HEK293 (cell line): ENCODE measurements around the gene FYCO1.

ENCODE experiments used
- CTCF ChIA-PET: fragments of 350-600 bp; formaldehyde crosslinking; extraction: SDS; loops from one replicate; lab custom pipeline; 2021; ENCODE audit warnings: antibody characterized with exemption; lab: Yijun Ruan, JAX
- POLR2A ChIA-PET: fragments of 300-600 bp; formaldehyde crosslinking; extraction: SDS; loops from one replicate; lab custom pipeline; 2020; ENCODE audit warnings: antibody characterized with exemption, inconsistent platforms; lab: Yijun Ruan, JAX
- H3K27ac ChIP-seq: fragments of 200-500 bp; sonication (Bioruptor generic); 2 replicates; pipeline ENCODE4 v1.5.1; 2014; ENCODE audit warnings: low read depth, low read length, control low read depth, inconsistent platforms; ENCODE audit errors: extremely low read depth
- H3K36me3 ChIP-seq, 2 experiments: fragments of 200-500 bp in 1 of 2; sonication (Bioruptor generic) in 1 of 2; 1 replicate in 1 of 2; 2 replicates in 1 of 2; pipeline ENCODE4 v1.5.1; 2014 to 2017; ENCODE audit warnings: inconsistent platforms in 2 of 2, low read length in 2 of 2; ENCODE audit not compliant: control insufficient read depth in 2 of 2, insufficient read depth in 1 of 2
- H3K4me1 ChIP-seq: fragments of 200-500 bp; sonication (Bioruptor generic); 2 replicates; pipeline ENCODE4 v1.5.1; 2014; ENCODE audit warnings: mild to moderate bottlenecking, low read length, inconsistent platforms; ENCODE audit not compliant: control insufficient read depth, insufficient read depth
- H3K4me3 ChIP-seq: 2 replicates; pipeline ENCODE4 v1.5.1; 2011; ENCODE audit warnings: low read depth, mild to moderate bottlenecking, control low read depth, low read length, moderate library complexity
- H3K9me3 ChIP-seq: fragments of 200-500 bp; sonication (Bioruptor generic); 2 replicates; pipeline ENCODE4 v1.5.1; 2014; ENCODE audit warnings: low read depth, low read length, inconsistent platforms; ENCODE audit not compliant: control insufficient read depth, insufficient read depth
- EGR2 ChIP-seq: fragments of 450-650 bp; formaldehyde crosslinking; IDR thresholded peaks from 2 replicates; pipeline ENCODE4 v1.5.1; 2016; ENCODE audit warnings: low read depth, missing biosample characterization, missing genetic modification characterization
- ZBTB11 ChIP-seq: fragments of 450-650 bp; formaldehyde crosslinking; conservative IDR thresholded peaks from 2 replicates; pipeline ENCODE4 v1.5.1; 2016; ENCODE audit warnings: low read depth, missing biosample characterization, missing genetic modification characterization
- ZNF133 ChIP-seq: fragments of 450-650 bp; formaldehyde crosslinking; IDR thresholded peaks from 2 replicates; pipeline ENCODE4 v1.5.1; 2016; ENCODE audit warnings: missing biosample characterization, missing genetic modification characterization
- ZNF16 ChIP-seq: fragments of 450-650 bp; formaldehyde crosslinking; IDR thresholded peaks from 2 replicates; pipeline ENCODE4 v1.5.1; 2016; ENCODE audit warnings: low read depth, missing biosample characterization, missing genetic modification characterization
- ZNF169 ChIP-seq: fragments of 450-650 bp; formaldehyde crosslinking; IDR thresholded peaks from 2 replicates; pipeline ENCODE4 v1.5.1; 2016; ENCODE audit warnings: missing biosample characterization, missing genetic modification characterization
- ZNF202 ChIP-seq: fragments of 450-650 bp; formaldehyde crosslinking; IDR thresholded peaks from 2 replicates; pipeline ENCODE4 v1.5.1; 2016; ENCODE audit warnings: missing biosample characterization, missing genetic modification characterization, borderline replicate concordance
- ZNF223 ChIP-seq: fragments of 450-650 bp; formaldehyde crosslinking; IDR thresholded peaks from 2 replicates; pipeline ENCODE4 v1.5.1; 2016; ENCODE audit warnings: missing biosample characterization, missing genetic modification characterization
- ZNF24 ChIP-seq: fragments of 450-650 bp; formaldehyde crosslinking; IDR thresholded peaks from 2 replicates; pipeline ENCODE4 v1.5.1; 2016; ENCODE audit warnings: missing biosample characterization, missing genetic modification characterization
- ZNF555 ChIP-seq: fragments of 450-650 bp; formaldehyde crosslinking; conservative IDR thresholded peaks from 2 replicates; pipeline ENCODE4 v1.5.1; 2017; ENCODE audit warnings: missing biosample characterization, mild to moderate bottlenecking, missing genetic modification characterization, inconsistent platforms
- ZNF560 ChIP-seq: fragments of 450-650 bp; formaldehyde crosslinking; IDR thresholded peaks from 2 replicates; pipeline ENCODE4 v1.5.1; 2017; ENCODE audit warnings: missing biosample characterization, missing genetic modification characterization, borderline replicate concordance
- ZNF596 ChIP-seq: fragments of 450-650 bp; IDR thresholded peaks from 2 replicates; pipeline ENCODE4 v1.5.0; 2018; ENCODE audit warnings: missing biosample characterization, mild to moderate bottlenecking, missing genetic modification characterization, moderate library complexity
- ZNF610 ChIP-seq: fragments of 450-650 bp; formaldehyde crosslinking; IDR thresholded peaks from 2 replicates; pipeline ENCODE4 v1.5.1; 2016; ENCODE audit warnings: missing biosample characterization, missing genetic modification characterization, borderline replicate concordance
- ZNF626 ChIP-seq: fragments of 450-650 bp; sonication (Bioruptor Pico); formaldehyde crosslinking; IDR thresholded peaks from 2 replicates; pipeline ENCODE4 v1.5.1; 2018; ENCODE audit warnings: missing biosample characterization, missing genetic modification characterization, inconsistent platforms
- ZNF654 ChIP-seq: fragments of 450-650 bp; formaldehyde crosslinking; IDR thresholded peaks from 2 replicates; pipeline ENCODE4 v1.5.1; 2016; ENCODE audit warnings: low read depth, missing biosample characterization, missing genetic modification characterization
- ZNF660 ChIP-seq: fragments of 450-650 bp; IDR thresholded peaks from 2 replicates; pipeline ENCODE4 v1.5.1; 2018; ENCODE audit warnings: missing biosample characterization, mild to moderate bottlenecking, missing genetic modification characterization
- ZNF670 ChIP-seq: fragments of 450-650 bp; formaldehyde crosslinking; IDR thresholded peaks from 2 replicates; pipeline ENCODE4 v1.5.1; 2016; ENCODE audit warnings: missing biosample characterization, missing genetic modification characterization, low read depth
- ZNF768 ChIP-seq: fragments of 450-650 bp; formaldehyde crosslinking; IDR thresholded peaks from 2 replicates; pipeline ENCODE4 v1.5.1; 2018; ENCODE audit warnings: missing biosample characterization, mild to moderate bottlenecking, missing genetic modification characterization
- ZNF792 ChIP-seq: fragments of 450-650 bp; formaldehyde crosslinking; IDR thresholded peaks from 2 replicates; pipeline ENCODE4 v1.5.1; 2016; ENCODE audit warnings: missing biosample characterization, missing genetic modification characterization
- ZSCAN4 ChIP-seq: fragments of 450-650 bp; formaldehyde crosslinking; IDR thresholded peaks from 2 replicates; pipeline ENCODE4 v1.5.1; 2017; ENCODE audit warnings: missing biosample characterization, missing genetic modification characterization
- TF ChIP-seq, protein P1 (sequence below): fragments of 450-650 bp; formaldehyde crosslinking; IDR thresholded peaks from 2 replicates; pipeline ENCODE4 v1.5.0; 2017; ENCODE audit warnings: missing biosample characterization, missing genetic modification characterization, borderline replicate concordance
- TF ChIP-seq, protein P2 (sequence below): fragments of 450-650 bp; formaldehyde crosslinking; IDR thresholded peaks from 2 replicates; pipeline ENCODE4 v1.5.1; 2016; ENCODE audit warnings: missing biosample characterization, missing genetic modification characterization
- TF ChIP-seq, protein P3 (sequence below): fragments of 450-650 bp; formaldehyde crosslinking; IDR thresholded peaks from 2 replicates; pipeline ENCODE4 v1.5.1; 2017; ENCODE audit warnings: missing biosample characterization, mild to moderate bottlenecking, missing genetic modification characterization, moderate library complexity

FYCO1 gene

DNA sequence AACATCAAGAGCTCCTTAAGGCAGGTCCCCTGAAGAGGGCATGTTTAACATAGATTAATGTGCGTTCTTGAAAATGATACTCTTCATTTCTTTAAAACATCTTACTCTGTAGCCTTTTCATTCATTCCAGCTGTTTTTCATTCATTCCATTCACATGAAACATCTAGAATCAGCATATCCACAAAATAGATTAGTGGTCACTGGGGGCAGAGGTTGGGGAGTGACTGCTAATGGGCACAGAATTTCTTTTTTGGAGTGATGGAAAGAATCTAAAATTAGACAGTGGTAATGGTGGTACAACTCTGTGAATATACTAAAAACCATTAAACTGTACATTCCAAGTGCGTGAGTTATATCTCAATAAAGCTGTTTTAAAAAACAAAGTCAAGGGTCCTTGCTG is 67.7 kb downstream of the FYCO1 start:
- TF ChIP-seq ZNF768 (tag by site-specific recombination) (no peak), ZSCAN4 (no peak), ZNF169 (tag by site-specific recombination) (no peak), ZNF16 (tag by site-specific recombination) (no peak), ZBTB11 (tag by site-specific recombination) (no peak), ZNF792 (no peak), ZNF24 (tag by site-specific recombination) (no peak)
- TF ChIP-seq, protein P1, sequence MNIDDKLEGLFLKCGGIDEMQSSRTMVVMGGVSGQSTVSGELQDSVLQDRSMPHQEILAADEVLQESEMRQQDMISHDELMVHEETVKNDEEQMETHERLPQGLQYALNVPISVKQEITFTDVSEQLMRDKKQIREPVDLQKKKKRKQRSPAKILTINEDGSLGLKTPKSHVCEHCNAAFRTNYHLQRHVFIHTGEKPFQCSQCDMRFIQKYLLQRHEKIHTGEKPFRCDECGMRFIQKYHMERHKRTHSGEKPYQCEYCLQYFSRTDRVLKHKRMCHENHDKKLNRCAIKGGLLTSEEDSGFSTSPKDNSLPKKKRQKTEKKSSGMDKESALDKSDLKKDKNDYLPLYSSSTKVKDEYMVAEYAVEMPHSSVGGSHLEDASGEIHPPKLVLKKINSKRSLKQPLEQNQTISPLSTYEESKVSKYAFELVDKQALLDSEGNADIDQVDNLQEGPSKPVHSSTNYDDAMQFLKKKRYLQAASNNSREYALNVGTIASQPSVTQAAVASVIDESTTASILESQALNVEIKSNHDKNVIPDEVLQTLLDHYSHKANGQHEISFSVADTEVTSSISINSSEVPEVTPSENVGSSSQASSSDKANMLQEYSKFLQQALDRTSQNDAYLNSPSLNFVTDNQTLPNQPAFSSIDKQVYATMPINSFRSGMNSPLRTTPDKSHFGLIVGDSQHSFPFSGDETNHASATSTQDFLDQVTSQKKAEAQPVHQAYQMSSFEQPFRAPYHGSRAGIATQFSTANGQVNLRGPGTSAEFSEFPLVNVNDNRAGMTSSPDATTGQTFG: no peak
- TF ChIP-seq, protein P2, sequence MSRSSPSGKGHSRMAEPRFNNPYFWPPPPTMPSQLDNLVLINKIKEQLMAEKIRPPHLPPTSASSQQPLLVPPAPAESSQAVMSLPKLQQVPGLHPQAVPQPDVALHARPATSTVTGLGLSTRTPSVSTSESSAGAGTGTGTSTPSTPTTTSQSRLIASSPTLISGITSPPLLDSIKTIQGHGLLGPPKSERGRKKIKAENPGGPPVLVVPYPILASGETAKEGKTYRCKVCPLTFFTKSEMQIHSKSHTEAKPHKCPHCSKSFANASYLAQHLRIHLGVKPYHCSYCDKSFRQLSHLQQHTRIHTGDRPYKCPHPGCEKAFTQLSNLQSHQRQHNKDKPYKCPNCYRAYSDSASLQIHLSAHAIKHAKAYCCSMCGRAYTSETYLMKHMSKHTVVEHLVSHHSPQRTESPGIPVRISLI (tag by site-specific recombination): no peak
- TF ChIP-seq, protein P3, sequence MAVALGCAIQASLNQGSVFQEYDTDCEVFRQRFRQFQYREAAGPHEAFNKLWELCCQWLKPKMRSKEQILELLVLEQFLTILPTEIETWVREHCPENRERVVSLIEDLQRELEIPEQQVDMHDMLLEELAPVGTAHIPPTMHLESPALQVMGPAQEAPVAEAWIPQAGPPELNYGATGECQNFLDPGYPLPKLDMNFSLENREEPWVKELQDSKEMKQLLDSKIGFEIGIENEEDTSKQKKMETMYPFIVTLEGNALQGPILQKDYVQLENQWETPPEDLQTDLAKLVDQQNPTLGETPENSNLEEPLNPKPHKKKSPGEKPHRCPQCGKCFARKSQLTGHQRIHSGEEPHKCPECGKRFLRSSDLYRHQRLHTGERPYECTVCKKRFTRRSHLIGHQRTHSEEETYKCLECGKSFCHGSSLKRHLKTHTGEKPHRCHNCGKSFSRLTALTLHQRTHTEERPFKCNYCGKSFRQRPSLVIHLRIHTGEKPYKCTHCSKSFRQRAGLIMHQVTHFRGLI (tag by site-specific recombination): no peak
- no peak overlapping the region for H3K4me3 ChIP-seq
- no peak overlapping the region for H3K27ac ChIP-seq
- H3K4me1 ChIP-seq: no peaks in the 10 kb centered on the region
- H3K9me3 ChIP-seq: no peaks in the 10 kb centered on the region
- ChIA-PET POLR2A (no interaction called here), CTCF (interaction anchor here (0.8 to 3.4 kb wide), 3 partner anchors 76 to 166 kb away, joined by 3 to 15 read pairs (median 5); no protein-coding TSS in a partner anchor)
- peaks cover 0 to 80% of the 10 kb centered on the region in 2 experiments; a peak in 2 of 3 replicates for H3K36me3 ChIP-seq

DNA sequence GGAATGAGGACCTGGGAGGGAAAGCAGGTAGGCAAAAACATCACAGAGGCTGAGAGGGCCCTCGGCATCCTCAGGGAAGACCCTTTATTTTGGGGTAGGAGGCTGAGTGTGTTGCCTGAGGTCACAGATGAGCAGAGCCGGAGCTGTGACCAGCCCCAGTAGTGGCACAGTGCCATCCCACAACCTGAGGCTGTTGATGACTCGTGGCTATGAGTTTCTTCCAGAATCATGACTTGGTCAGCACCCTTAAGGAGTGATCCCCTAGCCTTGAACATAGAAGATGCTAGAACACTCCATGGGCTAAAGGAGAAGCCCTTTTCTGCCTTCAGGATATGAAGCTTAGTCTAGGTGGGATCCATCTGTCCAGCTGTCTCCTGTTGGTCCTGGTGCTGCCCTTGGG is 71.9 kb downstream of the FYCO1 start:
- POLR2A ChIA-PET: no interaction called here
- H3K9me3 ChIP-seq: no peaks in the 10 kb centered on the region
- H3K4me1 ChIP-seq: no peaks in the 10 kb centered on the region
- H3K4me3 ChIP-seq: no peak overlapping the region
- peaks cover 0 to 75% of the 10 kb centered on the region in 2 experiments; a peak in 2 of 3 replicates for H3K36me3 ChIP-seq
- TF ChIP-seq ZNF223 (tag by site-specific recombination): no peak
- no peak for TF ChIP-seq ZNF560 (tag by site-specific recombination)
- TF ChIP-seq ZNF660 (tag by site-specific recombination): no peak
- TF ChIP-seq ZNF133 (tag by site-specific recombination): no peak
- TF ChIP-seq ZNF555 (tag by site-specific recombination): no peak
- no peak for TF ChIP-seq EGR2 (tag by site-specific recombination)
- TF ChIP-seq ZNF626 (tag by site-specific recombination): no peak
- TF ChIP-seq ZNF596 (tag by site-specific recombination): no peak
- TF ChIP-seq ZNF610 (tag by site-specific recombination): no peak
- no peak for TF ChIP-seq ZNF202 (tag by site-specific recombination)
- TF ChIP-seq ZNF654 (tag by site-specific recombination): no peak
- no peak for TF ChIP-seq ZNF670 (tag by site-specific recombination)
- CTCF ChIA-PET: interaction anchor here (0.6 to 0.7 kb wide), 2 partner anchors 240 to 997 kb away, joined by 3 read pairs; no protein-coding TSS in a partner anchor
- no peak overlapping the region for H3K27ac ChIP-seq
